K562 treated with DMSO at 1 percent for 12 hours (cell line): ENCODE results near the gene WDR72. TPM values are rescaled to one million over a fixed set of nuclear protein-coding genes. Genes with fewer than 3 reads are reported as not detected.

ENCODE experiments used
- total RNA-seq: library from RNA; unstranded; fragments of 300-600 nt; gene quantifications from 2 replicates; pipeline ENCODE4 v1.2.3, GENCODE V29; 2022; ENCODE audit not compliant: insufficient read depth

WDR72 gene
- not detected in 2 replicates for total RNA-seq

DNA sequence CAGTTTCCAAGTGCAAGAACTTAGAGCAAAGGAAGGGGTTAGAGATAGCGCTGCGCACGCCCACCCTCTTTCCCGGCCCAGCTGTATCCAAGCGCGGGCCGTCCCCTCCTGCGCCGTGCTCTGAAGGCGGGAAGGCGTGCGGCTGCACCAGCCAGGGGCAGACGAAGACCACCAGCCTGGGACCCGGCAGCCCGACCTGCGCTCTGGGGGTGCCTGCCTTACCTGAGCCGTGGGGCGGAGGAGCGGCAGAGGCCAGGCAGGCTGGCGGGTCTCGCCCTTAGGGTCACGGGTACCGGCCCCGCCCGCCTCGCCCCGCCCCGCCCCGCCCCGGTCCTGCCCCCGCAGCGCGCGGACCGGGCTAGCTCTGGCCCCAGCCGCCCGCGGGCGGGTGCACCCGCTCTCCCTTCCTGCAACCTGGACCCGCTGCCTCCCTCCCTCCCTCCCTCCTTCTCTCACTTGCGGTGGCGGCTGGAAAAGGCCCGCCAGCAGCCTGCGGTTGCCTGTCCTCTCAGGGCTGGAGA lies at the start of gene WDR72:
WDR72 (minus strand) TSS at position 253 of the 521 bp plus-strand sequence. CDS start 26,514 bp downstream, outside the sequence.

Other genes starting within 250 kb of the WDR72 start
- not detected in 2 replicates for gene UNC13C, start 218.8 kb upstream of the WDR72 start, total RNA-seq